MM.1S (cell line): Measurements from ENCODE around the gene RETSAT.
"Not testable (repeated sequence)": the region's sequence is repeated elsewhere in the genome, so short reads cannot be mapped to it uniquely, and the experiment has no call there.

ENCODE experiments used
- DNase-seq: peaks from one replicate; pipeline ENCODE4 v3.0.0-alpha.2; 2015
- H2AFZ ChIP-seq: fragments of 300-600 bp; sonication (generic); 2 replicates; pipeline ENCODE4 v1.6.0; 2016; ENCODE audit warnings: antibody characterized with exemption, low read length
- H3F3A ChIP-seq: fragments of 300-600 bp; sonication (generic); 2 replicates; pipeline ENCODE4 v1.6.1; 2016; ENCODE audit warnings: mild to moderate bottlenecking, antibody characterized with exemption, low read length, moderate library complexity, mixed read lengths; ENCODE audit not compliant: insufficient read depth
- H3K27ac ChIP-seq: fragments of 300-600 bp; sonication (generic); 2 replicates; pipeline ENCODE4 v1.5.1; 2016; ENCODE audit warnings: mild to moderate bottlenecking, low read length
- H3K27me3 ChIP-seq: fragments of 300-600 bp; sonication (generic); replicated peaks from 2 replicates; pipeline ENCODE4 v1.6.0; 2016; ENCODE audit warnings: low read length; ENCODE audit not compliant: insufficient read depth
- H3K36me3 ChIP-seq: fragments of 300-600 bp; sonication (generic); replicated peaks from 2 replicates; pipeline ENCODE4 v1.6.1; 2016; ENCODE audit warnings: mild to moderate bottlenecking, low read length, mixed read lengths; ENCODE audit not compliant: insufficient read depth
- H3K4me1 ChIP-seq: fragments of 300-600 bp; sonication (generic); 2 replicates; pipeline ENCODE4 v1.6.1; 2016; ENCODE audit warnings: low read length, mixed read lengths
- H3K4me2 ChIP-seq: fragments of 300-600 bp; sonication (generic); 2 replicates; pipeline ENCODE4 v1.6.0; 2016; ENCODE audit warnings: low read depth, low read length
- H3K4me3 ChIP-seq: fragments of 300-600 bp; sonication (generic); 2 replicates; pipeline ENCODE4 v1.5.1; 2016; ENCODE audit warnings: low read length, mixed read lengths
- H3K79me2 ChIP-seq: fragments of 300-600 bp; sonication (generic); 2 replicates; pipeline ENCODE4 v1.6.1; 2016; ENCODE audit warnings: mixed run types, low read length, mixed read lengths
- H3K9ac ChIP-seq: fragments of 300-600 bp; sonication (generic); 2 replicates; pipeline ENCODE4 v1.6.1; 2016; ENCODE audit warnings: low read length, mixed read lengths
- H3K9me2 ChIP-seq: fragments of 300-600 bp; sonication (generic); replicated peaks from 2 replicates; pipeline ENCODE4 v1.6.1; 2016; ENCODE audit warnings: mild to moderate bottlenecking, low read length, mixed read lengths; ENCODE audit not compliant: insufficient read depth
- H3K9me3 ChIP-seq: fragments of 300-600 bp; sonication (generic); replicated peaks from 2 replicates; pipeline ENCODE4 v1.6.1; 2016; ENCODE audit warnings: mild to moderate bottlenecking, low read length, mixed read lengths; ENCODE audit not compliant: insufficient read depth
- H4K20me1 ChIP-seq: fragments of 300-600 bp; sonication (generic); 2 replicates; pipeline ENCODE4 v1.6.1; 2016; ENCODE audit warnings: mild to moderate bottlenecking, low read length, moderate library complexity, mixed read lengths; ENCODE audit not compliant: insufficient read depth
- EZH2 ChIP-seq: fragments of 300-600 bp; sonication (generic); optimal IDR thresholded peaks from 2 replicates; pipeline ENCODE3; 2017; ENCODE audit warnings: low read depth, mild to moderate bottlenecking, antibody characterized with exemption, low read length, mixed read lengths
- EZH2phosphoT487 ChIP-seq: fragments of 300-600 bp; sonication (generic); IDR thresholded peaks from 2 replicates; pipeline ENCODE4 v1.6.1; 2018; ENCODE audit warnings: antibody characterized with exemption, low read length
- TF ChIP-seq, protein P1 (sequence below): fragments of 300-600 bp; sonication (generic); IDR thresholded peaks from 2 replicates; pipeline ENCODE4 v1.5.1; 2016; ENCODE audit warnings: antibody characterized with exemption, low read length, mixed read lengths

The RETSAT gene

DNA sequence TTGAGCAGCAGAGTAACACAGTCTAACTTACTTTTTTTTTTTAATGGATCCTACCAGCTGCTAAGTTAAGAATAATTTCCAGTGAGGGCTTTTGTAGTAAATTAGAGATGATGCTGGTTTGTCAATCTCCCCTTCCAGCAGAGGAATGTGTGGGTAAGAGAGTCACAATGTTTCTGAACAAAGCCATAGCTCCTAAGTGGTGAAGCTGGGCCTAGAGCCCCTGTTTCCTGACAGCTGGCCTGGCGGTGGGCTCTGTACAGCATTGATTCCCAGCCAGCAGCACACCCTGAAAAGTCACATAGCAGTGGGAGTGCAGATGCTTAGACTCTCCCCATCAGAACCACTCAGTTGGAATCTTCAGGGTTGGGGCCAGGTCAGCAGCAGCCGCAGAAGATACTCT lies 31.4 kb upstream of the RETSAT start:
- Histone ChIP-seq H3F3A (no peaks in the 10 kb centered on the region), H2AFZ (no peak overlapping the region), H3K79me2 (no peaks in the 10 kb centered on the region), H3K27ac (no peak overlapping the region), H4K20me1 (no peaks in the 10 kb centered on the region), H3K9ac (no peak overlapping the region), H3K4me2 (no peak overlapping the region), H3K9me2 (no peaks in the 10 kb centered on the region), H3K9me3 (no peaks in the 10 kb centered on the region), H3K4me3 (no peak overlapping the region), H3K36me3 (no peaks in the 10 kb centered on the region), H3K4me1 (no peaks in the 10 kb centered on the region), H3K27me3 (no peaks in the 10 kb centered on the region)
- no peak for TF ChIP-seq EZH2
- no peak for TF ChIP-seq EZH2phosphoT487
- TF ChIP-seq, protein P1, sequence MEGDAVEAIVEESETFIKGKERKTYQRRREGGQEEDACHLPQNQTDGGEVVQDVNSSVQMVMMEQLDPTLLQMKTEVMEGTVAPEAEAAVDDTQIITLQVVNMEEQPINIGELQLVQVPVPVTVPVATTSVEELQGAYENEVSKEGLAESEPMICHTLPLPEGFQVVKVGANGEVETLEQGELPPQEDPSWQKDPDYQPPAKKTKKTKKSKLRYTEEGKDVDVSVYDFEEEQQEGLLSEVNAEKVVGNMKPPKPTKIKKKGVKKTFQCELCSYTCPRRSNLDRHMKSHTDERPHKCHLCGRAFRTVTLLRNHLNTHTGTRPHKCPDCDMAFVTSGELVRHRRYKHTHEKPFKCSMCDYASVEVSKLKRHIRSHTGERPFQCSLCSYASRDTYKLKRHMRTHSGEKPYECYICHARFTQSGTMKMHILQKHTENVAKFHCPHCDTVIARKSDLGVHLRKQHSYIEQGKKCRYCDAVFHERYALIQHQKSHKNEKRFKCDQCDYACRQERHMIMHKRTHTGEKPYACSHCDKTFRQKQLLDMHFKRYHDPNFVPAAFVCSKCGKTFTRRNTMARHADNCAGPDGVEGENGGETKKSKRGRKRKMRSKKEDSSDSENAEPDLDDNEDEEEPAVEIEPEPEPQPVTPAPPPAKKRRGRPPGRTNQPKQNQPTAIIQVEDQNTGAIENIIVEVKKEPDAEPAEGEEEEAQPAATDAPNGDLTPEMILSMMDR, result no peak
- no peak for DNase-seq

DNA sequence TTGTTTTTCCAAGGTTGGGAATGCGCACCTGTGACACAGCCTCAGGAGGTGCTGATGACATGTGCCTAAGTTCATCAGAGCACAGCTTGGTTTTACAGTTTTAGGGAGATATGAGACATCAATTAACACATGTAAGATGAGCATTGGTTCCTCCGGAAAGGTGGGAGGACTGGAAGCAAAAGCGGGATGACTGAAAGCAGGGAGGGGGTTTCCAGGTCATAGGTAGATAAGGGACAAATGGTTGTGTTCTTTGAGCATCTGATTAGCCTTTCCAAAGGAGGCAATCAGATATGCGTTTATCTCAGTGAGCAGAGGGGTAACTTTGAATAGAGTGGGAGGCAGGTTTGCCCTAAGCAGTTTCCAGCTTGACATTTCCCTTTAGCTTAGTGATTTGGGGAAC lies 29.5 kb upstream of the RETSAT start:
- no peaks in the 10 kb centered on the region for H3K36me3 ChIP-seq
- no peaks in the 10 kb centered on the region for H3K79me2 ChIP-seq
- no peak overlapping the region for H3K27ac ChIP-seq
- H3K4me2 ChIP-seq, result no peak overlapping the region
- no peaks in the 10 kb centered on the region for H3K4me1 ChIP-seq
- H3K27me3 ChIP-seq, result no peaks in the 10 kb centered on the region
- no peak overlapping the region for H3K9ac ChIP-seq
- TF ChIP-seq EZH2phosphoT487, result no peak
- TF ChIP-seq EZH2, result no peak
- TF ChIP-seq, protein P1, result no peak
- no peak for DNase-seq
- H3K4me3 ChIP-seq, result no peak overlapping the region
- H4K20me1 ChIP-seq, result no peaks in the 10 kb centered on the region
- no peaks in the 10 kb centered on the region for H3K9me3 ChIP-seq
- H3K9me2 ChIP-seq, result no peaks in the 10 kb centered on the region
- H2AFZ ChIP-seq, result no peak overlapping the region
- H3F3A ChIP-seq, result no peaks in the 10 kb centered on the region

DNA sequence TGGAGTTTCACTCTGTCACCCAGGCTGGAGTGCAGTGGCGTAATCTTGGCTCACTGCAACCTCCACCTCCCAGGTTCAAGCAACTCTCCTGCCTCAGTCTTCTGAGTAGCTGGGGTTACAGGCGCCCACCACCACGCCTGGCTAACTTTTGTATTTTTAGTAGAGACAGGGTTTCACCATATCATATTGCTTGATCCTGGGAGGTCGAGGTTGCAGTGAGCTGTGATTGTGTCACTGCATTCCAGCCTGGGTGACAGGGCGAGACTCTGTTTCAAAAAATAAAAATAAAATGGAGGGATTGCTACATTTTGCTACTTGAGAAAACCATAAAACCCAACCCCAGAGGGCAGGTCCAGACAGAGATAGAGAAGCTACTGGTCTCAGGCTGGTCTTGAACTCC lies 28.8 kb upstream of the RETSAT start:
- H3K9me3 ChIP-seq, H3K27ac ChIP-seq, H3K4me1 ChIP-seq, H3K27me3 ChIP-seq, H3K4me3 ChIP-seq, H3K79me2 ChIP-seq, H3K36me3 ChIP-seq, H3K9me2 ChIP-seq, H2AFZ ChIP-seq, H4K20me1 ChIP-seq, H3K9ac ChIP-seq, H3K4me2 ChIP-seq, DNase-seq, H3F3A ChIP-seq: not testable (repeated sequence)

DNA sequence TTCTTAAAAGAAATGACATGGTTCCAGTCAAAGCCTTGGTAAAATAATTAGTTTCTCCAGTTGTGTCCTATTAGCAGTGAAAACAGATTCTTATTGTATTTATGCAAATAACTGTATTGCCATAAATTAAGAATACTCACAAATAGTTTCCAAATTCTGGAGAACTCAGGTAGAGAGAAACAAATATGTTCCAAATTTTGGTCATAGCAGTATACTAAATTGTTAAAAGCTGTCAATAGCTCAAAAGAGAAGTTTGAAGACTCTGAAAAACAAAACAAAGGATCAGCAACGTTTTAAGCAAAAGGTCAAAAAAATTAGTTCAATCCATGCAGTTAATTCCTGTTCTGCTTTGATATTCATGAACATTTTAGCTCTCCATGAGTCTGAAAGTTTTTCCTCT lies 25.7 kb upstream of the RETSAT start:
- Histone ChIP-seq H3K9me2 (no peaks in the 10 kb centered on the region), H3F3A (no peaks in the 10 kb centered on the region), H3K27ac (no peak overlapping the region), H3K9me3 (no peaks in the 10 kb centered on the region), H4K20me1 (no peaks in the 10 kb centered on the region), H2AFZ (no peak overlapping the region), H3K79me2 (no peaks in the 10 kb centered on the region), H3K36me3 (no peaks in the 10 kb centered on the region), H3K27me3 (no peaks in the 10 kb centered on the region), H3K9ac (no peak overlapping the region), H3K4me3 (no peak overlapping the region), H3K4me2 (no peak overlapping the region), H3K4me1 (no peaks in the 10 kb centered on the region)
- DNase-seq, result no peak
- TF ChIP-seq, protein P1, result no peak
- TF ChIP-seq EZH2phosphoT487 (no peak), EZH2 (no peak)
